Measurements from ENCODE around the gene SAMD3.
"Not testable (repeated sequence)": the region's sequence is repeated elsewhere in the genome, so short reads cannot be mapped to it uniquely, and the experiment has no call there.

Gene SAMD3, protein sequence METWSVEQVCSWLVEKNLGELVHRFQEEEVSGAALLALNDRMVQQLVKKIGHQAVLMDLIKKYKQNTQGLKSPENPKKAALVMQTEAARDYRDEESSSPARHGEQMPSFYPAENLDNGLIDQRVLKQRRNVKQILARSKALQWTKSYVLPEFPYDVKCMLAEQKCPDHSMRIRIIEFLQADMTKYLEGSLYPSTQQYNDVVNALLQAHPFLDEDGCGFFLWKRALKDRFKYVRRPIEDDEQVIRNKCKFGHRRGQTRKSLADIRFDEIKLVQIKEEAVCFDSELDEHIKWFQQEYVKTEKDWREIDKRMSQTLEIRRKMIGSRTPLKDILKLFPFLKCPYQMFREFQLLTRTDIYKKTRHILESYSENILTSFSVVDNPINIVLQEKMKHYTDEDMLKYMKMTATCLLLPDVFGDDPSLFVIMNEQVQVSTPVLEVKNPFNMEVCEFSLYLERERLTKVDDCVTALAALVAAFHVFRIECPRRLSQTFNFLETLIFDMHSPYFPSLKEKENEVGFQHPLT

DNA sequence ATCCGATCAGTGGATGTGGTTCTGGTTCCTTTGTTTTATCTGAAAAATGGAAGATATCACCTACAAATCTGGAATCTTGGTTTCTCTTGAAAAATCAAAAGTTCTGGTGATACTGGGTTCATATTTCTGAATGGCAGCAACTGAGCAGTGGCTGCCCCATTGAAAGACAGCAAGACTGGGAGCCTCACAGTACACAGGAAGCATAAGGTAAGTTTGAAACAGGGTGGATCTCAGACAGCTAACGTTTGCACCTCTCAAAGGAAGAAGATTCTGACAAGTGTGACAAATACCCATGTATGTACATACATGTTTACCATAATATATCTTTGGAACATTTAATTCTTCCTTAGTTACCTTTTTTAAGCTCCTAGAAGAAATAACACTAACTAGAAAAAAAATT, at the start of gene SAMD3:
Gene SAMD3, minus strand, starts transcription at position 177 of the 400 bp plus-strand sequence. CDS start 7,678 bp downstream, outside the sequence.
- DNase-seq: no peak

DNA sequence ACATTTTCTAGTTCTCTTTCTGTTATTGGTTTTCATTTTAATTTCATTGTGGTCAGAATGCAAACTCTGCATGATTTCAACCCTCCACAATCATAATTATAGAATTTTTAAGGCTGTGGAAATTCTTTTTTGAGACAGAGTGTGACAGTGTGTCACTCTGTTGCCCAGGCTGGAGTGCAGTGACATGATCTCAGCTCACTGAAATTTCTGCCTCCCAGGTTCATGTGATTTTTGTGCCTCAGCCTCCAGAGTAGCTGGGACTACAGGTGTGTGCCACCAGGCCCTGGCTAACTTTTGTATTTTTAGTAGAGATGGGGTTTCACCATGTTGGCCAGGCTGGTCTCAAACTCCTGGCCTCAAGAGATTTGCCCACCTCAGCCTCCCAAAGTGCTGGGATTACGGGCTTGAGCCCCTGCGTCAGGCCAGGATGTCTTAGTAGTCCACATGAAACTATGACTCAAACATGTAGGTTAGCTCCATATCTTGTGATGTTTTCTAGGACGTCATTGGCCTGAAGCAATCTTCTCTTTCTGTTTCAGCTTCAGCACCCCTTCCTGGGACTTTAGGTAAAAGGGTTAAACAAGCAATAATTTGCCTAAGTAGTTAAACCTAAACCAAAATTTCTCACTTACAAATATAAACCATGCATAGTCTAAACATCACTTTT, 47.4 kb upstream of the SAMD3 start:
- DNase-seq: no peak

DNA sequence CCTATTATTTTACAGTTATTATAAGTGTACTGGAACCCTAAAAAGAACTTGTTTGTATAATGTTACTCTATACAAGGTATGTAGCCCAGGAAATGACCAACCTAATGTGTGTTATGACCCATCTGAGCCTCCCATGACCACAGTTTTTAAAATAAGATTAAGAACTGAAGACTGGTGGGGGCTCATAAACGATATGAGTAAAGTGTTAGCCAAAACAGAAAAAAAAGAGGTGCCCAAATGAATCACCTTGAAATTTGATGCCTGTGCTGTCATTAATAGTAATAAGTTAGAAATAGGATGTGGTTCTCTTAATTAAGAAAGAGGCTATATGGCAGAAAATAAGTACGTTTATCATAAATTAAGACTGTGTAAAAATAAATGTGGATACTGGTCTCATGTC, 42.8 kb upstream of the SAMD3 start:
- not testable (repeated sequence) for DNase-seq

DNA sequence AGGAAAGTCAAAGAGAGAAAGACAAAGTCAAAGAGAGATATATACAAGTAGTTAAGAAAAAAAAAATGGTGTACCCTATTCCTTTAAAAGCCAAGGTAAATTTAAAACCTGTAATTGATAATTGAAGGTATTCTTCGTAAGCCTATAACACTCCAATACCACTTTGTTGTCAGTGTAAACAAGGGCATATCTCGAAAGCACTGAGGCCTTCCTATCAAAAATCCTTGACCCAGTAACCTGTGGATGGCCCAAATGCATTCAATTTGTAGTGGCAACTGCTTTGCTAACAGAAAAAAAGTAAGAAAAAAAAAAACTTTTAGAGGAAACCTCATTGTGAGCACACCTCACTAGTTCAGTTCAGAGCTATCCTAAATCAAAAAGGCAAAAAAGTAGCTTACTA, 39.3 kb upstream of the SAMD3 start:
- no peak for DNase-seq

DNA sequence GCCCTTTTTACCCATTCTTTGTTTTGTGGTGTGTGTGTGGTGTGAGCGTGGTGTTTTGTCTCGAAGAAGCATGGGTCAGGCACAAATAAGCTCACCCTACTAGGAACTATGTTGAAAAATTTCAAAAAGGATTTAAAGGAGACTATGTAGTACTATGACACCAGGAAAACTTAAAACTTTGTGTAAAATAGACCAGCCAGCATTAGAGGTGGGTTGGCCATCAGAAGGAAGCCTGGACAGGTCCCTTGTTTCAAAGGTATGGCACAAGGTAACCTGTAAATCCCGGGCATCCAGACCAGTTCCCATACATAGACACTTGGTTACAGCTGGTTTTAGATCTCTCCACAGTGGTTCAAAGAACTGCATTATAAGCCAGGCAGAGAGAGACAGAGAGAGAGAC, 38.8 kb upstream of the SAMD3 start:
- not testable (repeated sequence) for DNase-seq

DNA sequence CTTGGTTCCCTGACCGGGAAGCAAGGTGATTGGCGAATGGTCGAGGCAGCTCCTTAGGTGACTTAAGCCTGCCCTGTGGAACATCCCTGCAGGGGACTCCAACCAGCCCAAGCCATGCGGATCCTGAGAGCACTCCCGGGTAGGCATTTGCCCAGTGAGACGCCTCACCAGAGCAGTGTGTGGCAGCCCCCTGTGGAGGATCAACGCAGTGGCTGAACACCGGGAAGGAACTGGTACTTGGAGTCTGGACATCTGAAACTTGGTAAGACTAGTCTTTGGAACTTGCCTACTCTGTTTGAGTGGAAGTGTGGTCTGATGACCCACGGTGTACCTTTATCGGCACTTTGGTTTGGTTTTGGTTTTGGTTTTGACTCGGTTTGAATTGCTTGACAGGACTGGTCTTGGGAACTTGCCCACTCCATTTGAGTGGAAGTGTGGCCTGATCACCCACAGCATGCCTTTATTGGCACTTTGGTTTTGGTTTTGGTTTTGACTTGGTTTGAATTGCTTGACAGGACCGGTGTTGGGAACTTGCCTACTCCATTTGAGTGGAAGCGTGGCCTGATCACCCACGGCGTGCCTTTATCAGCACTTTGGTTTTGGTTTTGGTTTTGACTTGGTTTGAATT, 38.0 kb upstream of the SAMD3 start:
- DNase-seq: not testable (repeated sequence)

DNA sequence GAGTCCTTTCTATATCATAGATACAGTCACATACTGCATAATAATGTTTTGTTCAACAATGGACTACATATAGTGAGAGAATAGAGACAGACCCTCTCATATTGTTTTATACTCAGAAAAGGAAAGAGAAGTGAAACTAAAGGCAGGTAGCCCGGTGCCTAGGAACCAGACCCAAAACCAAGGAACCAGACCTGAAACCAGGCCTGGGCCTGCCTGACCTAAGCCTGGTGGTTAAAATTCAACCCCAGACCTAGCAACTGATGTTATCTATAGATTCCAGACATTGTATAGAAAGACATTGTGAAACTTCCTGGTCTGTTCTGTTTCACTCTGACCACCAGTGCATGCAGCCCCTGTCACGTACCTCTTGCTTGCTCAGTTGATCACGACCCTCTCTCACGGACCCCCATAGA, 37.3 kb upstream of the SAMD3 start:
- not testable (repeated sequence) for DNase-seq

DNA sequence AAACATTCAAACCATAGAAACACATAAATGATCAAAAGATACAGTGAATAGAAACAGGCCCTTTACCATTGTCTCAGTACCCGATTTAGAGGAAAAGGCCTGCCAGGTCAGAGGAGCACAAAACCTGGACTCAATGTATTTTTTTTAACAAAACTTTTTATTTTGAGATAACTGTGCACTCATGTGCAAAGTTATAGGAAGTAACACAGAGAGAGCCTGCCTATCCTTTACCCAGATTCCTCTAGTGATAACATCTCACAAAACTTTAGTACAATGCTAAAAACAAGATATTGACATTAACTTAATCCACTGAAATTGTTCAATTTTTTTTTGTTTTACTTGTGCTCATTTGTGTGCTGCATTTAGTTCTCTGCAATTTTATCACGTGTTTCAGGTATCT, 36.8 kb upstream of the SAMD3 start:
- no peak for DNase-seq

DNA sequence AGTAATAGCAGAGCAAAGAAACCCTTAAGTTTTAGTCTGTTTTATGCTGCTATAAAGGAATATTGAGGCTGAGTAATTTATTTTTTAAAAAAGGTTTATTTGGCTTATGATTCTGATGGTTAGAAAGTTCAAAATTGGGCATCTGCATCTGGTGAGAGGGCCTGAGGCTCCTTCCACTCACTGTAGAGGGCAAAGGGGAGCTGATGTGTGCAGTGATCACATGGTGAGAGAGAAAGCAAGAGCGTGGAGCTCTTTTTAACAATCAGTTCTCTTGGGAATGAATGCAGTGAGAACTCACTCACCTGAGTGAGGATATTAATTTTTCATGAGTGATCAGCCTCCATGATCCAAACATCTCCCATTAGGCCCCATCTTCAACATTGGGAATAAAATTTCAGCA, 36.4 kb upstream of the SAMD3 start:
- DNase-seq: no peak

DNA sequence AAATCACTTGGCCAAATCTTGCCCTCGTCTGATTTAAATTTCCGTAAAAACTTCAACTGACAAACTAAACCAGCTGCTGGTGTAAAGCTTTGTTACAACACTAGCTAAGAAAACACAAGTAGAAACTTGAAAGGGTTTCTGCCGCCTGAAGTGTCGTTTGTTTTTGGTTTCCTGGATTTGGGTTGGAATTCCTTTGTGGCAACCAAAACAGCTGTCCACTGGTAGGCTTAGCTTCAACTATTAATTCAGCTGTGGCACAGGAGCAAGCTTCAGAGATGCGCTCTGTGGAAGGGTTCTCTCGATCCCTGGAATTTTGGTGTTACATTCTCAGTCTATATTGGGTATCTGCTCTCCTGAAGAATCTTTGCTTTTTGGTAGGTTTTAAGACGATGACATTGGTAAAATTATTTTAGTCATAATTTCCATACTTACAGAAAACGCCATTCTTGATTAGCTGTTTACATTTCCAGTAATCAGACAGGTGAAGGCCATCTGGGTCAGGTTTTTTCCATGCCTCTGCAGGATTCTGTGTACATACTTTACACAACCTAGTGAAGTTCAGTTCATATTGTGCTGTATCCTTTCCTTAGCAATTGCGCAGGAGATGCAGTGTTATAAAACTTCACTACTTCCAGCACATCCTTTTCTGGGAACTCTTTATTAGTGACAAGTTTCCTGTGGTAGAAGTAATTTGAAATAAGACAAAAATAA, 29.9 kb upstream of the SAMD3 start:
- DNase-seq: no peak

DNA sequence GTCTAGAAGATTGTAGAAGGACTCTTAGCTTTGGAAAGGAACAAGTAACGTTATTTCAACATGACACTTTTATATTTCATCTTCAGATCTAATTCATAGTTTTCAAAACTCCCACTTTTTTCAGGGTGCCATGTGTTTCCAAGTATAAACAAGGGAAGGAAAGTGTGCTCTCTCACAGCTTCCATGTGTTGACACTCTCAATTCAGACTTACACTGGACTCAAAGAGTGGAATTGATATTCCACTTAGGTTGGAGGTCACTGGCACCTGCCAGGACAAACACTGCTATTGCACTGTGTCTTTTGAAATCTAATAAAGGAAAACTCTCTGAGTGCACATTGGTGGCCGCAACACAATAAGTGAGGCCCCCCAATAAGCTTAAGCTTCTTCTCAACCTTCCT, 22.5 kb upstream of the SAMD3 start:
- no peak for DNase-seq

DNA sequence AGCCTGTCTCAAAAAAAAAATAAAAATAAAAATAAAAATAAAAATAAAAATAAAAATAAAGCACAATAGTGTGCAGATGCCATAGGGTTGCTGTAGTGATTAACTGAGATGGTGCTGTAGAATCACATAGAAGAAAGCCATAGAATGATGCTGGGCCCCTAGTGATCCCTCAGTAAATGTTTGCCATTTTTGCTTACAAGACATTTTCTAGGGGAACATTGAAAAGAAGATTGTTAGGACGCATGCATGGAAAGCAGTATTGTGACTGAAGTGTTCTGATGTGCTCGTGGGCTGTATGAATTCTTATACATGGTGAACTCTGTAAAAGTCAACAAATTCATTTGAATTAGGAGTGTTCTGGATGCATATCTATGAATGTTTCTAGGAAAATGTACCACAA, 22.0 kb upstream of the SAMD3 start:
- no peak for DNase-seq

DNA sequence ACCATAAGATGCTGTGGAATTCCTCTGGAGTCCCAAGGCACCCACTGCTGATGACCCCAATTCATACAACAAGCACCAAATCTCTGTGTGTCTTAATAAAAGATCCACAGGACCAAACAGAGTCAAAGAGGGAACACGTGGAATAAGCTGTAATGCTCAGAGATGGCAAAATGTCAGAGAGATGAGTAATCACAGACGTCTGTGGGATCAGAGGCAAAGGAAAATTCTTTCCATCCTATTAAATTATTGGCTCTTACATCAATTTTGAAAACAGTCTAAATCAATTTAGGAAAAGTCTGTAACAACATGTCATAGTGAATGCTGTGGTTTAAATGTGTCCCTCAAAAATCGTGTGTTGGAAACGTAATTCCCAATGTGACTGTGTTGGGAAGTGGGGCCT, 17.5 kb upstream of the SAMD3 start:
- no peak for DNase-seq

DNA sequence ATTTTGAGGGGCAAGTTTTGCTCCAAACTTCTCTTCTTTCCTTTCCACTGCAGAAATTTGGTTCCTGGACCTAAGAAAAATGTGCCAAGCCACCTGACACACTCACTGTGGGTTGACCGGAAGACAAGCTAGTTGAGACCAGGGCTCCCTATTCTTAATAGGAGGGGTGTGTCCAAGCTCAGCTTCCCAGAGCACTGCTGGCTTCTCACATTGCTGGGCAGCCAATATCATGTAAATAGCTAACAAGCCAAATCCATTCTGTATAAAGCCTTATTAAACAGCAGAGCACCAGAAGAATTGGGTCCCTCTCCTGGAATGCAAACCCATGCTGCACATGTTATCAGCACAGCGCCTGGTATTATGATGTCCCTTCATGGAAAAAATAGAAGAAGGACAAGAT, 17.0 kb upstream of the SAMD3 start:
- no peak for DNase-seq

DNA sequence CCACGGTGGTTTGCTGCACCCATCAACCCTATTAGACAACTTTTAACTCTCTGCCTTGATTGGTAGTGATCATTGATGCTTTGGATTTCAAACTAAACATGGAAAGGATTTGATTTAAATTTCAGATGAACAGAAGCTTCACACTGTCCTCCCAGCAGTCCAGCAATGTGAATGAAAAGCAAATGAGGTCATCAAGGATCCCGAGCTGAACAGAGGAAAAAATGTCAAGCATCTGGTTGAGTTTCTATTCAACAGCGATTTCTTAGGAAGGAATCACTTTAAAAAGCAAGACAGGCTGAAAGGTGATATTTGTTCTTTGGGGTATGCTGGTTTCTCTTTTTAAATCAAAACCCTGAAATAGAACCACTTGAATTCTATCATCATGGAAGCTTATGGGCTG, 10.6 kb upstream of the SAMD3 start:
- no peak for DNase-seq

DNA sequence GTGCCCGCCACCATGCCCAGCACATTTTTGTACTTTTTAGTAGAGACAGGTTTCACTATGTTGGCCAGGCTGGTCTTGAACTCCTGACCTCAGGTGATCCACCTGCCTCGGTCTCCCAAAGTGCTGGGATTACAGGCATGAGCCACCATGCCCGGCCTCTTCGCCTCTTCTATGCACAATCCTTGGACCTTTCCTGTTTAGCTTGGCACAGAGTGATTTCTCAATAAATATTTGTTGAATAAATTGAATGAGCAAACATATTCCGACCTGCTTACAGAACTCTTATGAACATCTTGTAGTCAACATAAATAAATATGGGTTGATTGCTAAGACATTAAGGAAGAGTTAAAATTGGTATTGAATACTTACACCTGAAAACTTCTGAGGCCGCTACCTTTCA, 7.8 kb upstream of the SAMD3 start:
- DNase-seq: not testable (repeated sequence)

DNA sequence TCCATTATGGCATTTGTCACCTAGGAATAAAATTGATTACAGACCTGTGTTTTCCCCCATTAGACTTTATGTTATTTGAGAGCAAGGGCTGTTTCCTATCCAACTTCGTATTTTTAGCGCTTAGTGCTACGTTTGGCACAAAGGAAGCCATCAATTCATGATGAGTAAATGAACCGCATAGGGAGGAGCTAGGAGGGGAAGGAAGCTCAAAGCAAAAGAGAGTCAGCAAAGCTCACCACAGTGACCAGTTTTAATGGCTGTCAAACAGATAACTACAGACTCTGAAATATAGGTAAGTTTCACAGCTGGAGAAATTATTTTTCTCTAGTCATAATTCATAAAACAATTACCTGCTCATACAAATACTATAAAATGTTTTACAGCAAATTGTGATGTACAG, 6.9 kb upstream of the SAMD3 start:
- no peak for DNase-seq

DNA sequence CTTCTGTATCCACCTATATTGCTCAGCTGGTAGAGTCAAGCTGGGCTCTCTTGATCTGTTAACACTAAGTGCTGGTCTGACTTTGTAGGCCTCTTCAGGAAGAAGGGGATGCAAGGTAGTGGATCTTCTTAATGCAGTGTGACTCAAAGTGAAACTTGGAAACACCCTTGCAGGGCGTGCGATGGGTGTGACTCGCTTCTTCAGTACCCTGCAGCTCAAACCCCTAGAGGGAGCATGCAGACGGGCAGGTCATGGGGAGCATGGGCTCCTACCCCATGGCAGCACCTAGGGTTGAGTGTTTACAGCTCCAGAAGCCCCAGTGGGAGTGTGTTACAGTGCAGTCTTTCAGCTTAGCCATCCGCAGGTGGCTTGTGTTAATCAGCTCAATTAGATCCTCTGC, 757 bp upstream of the SAMD3 start:
- no peak for DNase-seq

DNA sequence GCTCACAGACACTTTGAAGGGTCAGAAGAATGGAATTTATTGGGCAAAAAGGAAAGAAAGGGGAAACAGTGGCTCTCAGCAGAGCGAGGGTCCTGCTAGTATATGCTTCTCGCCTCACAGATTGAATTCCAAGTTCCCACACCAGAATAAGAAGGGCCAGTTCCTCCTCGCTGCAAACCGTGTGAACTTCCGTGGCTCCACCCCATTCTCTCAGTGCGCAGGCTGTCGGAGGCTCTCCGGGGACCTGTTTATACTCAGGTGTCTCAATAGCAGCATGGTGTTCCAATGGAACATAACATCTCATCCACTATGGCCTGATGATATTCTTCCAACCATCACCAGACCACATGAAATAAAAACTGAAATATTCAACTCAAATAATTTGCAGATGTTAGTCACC, 4.6 kb downstream of the SAMD3 start:
- DNase-seq: no peak

DNA sequence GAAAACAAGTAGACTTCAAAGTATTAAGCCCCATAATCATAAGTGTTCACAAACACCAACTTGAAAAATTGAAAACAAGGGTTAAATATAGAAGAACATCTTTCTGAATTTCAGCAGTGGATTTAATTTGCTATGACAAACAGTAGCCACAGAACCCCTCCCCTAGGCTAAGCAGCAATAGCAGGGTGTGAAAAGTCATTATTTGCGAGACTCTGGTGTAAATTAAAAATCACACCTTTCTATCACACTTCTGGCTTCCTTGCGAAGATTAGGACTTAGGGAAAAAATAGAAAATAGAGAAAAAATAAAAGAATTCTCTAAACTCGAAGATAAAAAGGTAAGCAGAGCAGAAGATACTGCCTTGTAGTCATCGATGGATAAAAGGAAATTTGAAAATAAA, 6.1 kb downstream of the SAMD3 start:
- no peak for DNase-seq

DNA sequence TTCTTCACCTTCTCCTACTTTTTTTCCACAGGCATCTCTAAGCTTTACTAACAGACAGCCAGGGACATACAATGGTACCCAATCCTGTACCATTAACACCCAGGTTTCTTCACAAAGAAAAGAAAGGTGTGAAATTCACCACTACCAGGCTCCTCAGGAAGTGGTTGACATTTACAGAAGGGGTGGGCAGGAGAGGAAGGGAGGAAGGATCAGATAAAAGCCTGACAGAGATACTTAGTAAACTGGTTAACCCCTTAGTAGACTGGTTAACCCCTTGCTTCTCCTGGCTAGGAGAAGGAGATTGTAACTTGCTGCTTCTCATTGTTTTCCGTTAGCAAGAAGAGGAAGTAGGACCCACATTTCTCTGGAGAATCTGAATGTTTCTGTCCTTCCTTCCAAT, 7.2 kb downstream of the SAMD3 start:
- DNase-seq: no peak

DNA sequence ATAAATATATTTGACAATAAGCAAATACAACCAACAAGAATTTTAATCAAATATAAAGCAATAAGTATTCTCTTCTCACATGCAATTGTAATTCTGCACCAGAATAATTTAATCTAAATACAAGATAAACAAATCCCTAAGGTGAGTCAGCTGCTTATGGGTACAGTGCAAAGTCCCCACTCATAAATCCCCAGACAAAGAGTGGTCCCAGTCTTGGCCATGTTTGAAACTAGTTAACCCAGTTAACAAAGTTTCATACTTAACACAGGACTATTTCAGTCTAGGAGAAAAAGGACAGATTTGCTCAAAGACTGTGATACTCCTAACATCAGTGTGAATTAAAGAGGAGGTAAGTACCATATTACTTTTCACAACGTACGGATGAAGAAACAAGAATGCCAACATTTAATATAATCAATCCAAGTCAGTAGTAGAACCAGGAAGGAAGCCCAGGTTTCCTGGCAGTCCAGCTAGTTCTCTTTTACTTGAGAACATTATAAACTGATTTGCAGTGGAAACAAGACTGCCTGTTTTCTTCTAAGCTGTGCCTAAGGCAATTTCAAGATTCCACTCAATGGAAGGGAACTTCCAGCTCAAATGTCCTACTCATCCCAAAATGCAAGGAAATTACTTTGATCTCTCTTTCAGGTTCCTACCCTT, 10.4 kb downstream of the SAMD3 start:
- no peak for DNase-seq

DNA sequence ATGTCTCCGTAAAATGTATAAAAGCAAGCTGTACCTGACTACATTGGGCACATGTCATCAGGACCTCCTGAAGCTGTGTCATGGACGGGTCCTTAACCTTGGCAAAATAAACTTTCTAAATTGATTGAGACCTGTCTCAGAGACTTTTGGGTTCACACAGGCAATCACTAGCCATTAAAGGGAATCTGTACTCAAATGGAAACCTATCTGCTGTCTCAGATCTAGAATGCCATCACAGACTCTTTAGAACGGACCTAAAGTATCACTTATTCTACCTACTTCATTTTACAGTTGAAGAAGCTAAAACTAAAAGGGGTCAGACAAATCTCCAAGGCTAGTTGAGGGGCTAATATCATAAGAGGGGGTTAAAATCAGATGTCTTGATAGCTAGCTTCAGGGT, 11.1 kb downstream of the SAMD3 start:
- no peak for DNase-seq
